SJCRH30 (cell line): ENCODE results near the gene NDUFC2. TPM values are rescaled to one million over a fixed set of nuclear protein-coding genes. Genes with fewer than 3 reads are reported as not detected.
"Not testable (repeated sequence)": the region's sequence is repeated elsewhere in the genome, so short reads cannot be mapped to it uniquely, and the experiment has no call there.

Source experiments
- DNase-seq, 2 experiments: peaks; one replicate each; pipeline ENCODE4 v3.0.0-alpha.2; 2015 to 2020
- H3K27ac ChIP-seq: fragments of 250-450 bp; sonication (Bioruptor Pico); 2 replicates; pipeline ENCODE4 v1.5.1; 2020; ENCODE audit warnings: mild to moderate bottlenecking, moderate library complexity
- H3K27me3 ChIP-seq: fragments of 250-450 bp; sonication (Bioruptor Pico); 2 replicates; pipeline ENCODE4 v1.5.1; 2020; ENCODE audit warnings: mild to moderate bottlenecking, moderate library complexity
- H3K36me3 ChIP-seq: fragments of 250-450 bp; sonication (Bioruptor Pico); 2 replicates; pipeline ENCODE4 v1.5.1; 2020; ENCODE audit warnings: mild to moderate bottlenecking, moderate library complexity
- H3K4me1 ChIP-seq: fragments of 250-450 bp; sonication (Bioruptor Pico); 2 replicates; pipeline ENCODE4 v1.5.1; 2020; ENCODE audit warnings: mild to moderate bottlenecking, moderate library complexity
- H3K4me3 ChIP-seq: fragments of 250-450 bp; sonication (Bioruptor Pico); 2 replicates; pipeline ENCODE4 v1.5.1; 2020; ENCODE audit warnings: mild to moderate bottlenecking, moderate library complexity
- H3K9me3 ChIP-seq: fragments of 250-450 bp; sonication (Bioruptor Pico); replicated peaks from 2 replicates; pipeline ENCODE4 v1.5.1; 2020; ENCODE audit warnings: mild to moderate bottlenecking, moderate library complexity
- total RNA-seq: library from RNA; depleted of rRNA; stranded (reverse); fragments of >200 nt; shearing (Covaris generic); gene quantifications from 2 replicates; pipeline ENCODE4 v1.2.3, GENCODE V29; 2014

NDUFC2 gene
- total RNA-seq, 1 experiment from 2014 or later: 135 TPM

DNA sequence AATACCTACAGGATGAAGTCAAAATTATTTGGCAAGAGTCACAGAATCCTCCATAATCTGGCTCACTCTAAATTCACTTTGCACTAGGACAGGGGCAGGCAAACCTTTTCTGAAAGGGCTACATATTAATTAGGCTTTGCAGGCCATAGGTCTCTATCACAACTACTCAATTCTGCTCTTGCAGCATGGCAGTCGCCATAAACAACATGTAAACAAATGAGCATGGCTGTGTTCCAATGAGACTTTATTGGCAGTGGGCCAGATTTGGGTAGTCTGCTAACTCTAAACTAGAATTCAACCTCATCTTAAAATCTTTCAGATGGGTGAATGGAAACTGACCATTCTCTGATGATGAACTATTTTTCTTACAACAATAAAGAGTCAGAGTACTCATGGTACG lies 10.2 kb downstream of the NDUFC2 start:
- Histone ChIP-seq H3K4me1 (no peaks in the 10 kb centered on the region), H3K27ac (no peak overlapping the region), H3K36me3 (peaks cover 35% of the 10 kb centered on the region), H3K27me3 (no peaks in the 10 kb centered on the region), H3K9me3 (no peaks in the 10 kb centered on the region), H3K4me3 (no peak overlapping the region)
- no peak for DNase-seq

DNA sequence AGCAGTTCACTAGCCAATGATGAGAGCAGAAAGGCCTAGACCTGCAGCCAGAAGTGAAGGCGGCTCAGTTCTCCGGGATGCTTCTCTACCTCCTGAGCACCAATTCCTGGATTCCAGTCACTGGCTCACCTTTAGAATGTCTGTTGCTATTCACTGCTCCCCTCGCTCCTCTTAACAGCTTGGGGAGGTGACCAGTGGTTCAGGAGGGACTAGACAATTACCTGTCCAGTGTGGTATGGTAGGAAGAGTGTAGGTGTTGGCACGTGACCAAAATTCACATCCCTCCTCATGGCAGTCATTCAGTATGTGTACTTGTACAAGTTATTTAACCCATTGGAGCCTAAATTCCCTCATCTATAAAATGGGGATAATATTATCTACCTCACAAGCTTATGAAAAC lies 12.0 kb downstream of the NDUFC2 start:
- Histone ChIP-seq H3K36me3 (peaks cover 35% of the 10 kb centered on the region), H3K27me3 (no peaks in the 10 kb centered on the region), H3K4me3 (no peak overlapping the region), H3K9me3 (no peaks in the 10 kb centered on the region), H3K27ac (no peak overlapping the region), H3K4me1 (no peaks in the 10 kb centered on the region)
- no peak for DNase-seq

DNA sequence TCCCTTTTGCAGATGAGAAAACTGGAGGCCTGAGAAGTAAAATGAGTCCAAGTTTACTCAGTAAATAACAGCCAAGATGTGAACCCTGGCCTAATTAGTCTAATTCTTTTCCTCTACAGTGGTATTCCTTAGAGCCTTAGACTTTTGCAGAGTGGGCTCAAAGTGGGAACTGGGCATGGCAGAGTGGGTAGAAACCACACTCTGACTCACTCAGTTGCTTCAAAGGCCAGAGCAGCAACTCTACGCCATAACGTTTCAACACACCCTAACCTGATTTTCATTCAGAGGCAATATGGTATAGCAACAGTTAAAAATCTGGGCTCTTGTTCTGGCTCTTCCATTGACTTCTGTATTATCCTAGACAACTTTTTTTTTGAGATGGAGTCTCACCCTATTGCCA lies 13.2 kb downstream of the NDUFC2 start:
- Histone ChIP-seq H3K4me3 (no peak overlapping the region), H3K4me1 (no peaks in the 10 kb centered on the region), H3K27ac (no peak overlapping the region), H3K27me3 (no peaks in the 10 kb centered on the region), H3K36me3 (peaks cover 30% of the 10 kb centered on the region), H3K9me3 (no peaks in the 10 kb centered on the region)
- no peak for DNase-seq

DNA sequence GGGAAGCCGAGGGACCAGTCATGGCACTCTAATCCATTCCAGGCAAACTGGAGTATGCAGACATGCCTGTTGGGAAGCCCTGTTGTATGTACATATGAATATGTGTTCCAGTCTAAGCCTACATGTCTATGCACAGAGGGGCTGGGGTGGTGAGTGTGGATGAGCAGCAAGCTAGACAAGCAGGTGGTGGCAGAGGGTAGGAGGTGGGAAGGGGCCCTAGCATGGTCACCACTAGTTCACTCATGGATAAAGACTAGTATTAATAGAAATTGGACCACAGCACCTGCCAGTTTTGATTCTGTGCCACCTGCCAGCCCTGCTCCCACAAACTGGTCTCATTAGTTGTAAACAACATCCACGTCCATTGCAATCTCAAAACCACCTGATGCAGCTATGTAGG lies 14.5 kb downstream of the NDUFC2 start:
- DNase-seq: no peak
- no peak overlapping the region for H3K27ac ChIP-seq
- no peaks in the 10 kb centered on the region for H3K9me3 ChIP-seq
- H3K36me3 ChIP-seq: peaks cover 23% of the 10 kb centered on the region
- H3K4me3 ChIP-seq: no peak overlapping the region
- H3K4me1 ChIP-seq: no peaks in the 10 kb centered on the region
- no peaks in the 10 kb centered on the region for H3K27me3 ChIP-seq

DNA sequence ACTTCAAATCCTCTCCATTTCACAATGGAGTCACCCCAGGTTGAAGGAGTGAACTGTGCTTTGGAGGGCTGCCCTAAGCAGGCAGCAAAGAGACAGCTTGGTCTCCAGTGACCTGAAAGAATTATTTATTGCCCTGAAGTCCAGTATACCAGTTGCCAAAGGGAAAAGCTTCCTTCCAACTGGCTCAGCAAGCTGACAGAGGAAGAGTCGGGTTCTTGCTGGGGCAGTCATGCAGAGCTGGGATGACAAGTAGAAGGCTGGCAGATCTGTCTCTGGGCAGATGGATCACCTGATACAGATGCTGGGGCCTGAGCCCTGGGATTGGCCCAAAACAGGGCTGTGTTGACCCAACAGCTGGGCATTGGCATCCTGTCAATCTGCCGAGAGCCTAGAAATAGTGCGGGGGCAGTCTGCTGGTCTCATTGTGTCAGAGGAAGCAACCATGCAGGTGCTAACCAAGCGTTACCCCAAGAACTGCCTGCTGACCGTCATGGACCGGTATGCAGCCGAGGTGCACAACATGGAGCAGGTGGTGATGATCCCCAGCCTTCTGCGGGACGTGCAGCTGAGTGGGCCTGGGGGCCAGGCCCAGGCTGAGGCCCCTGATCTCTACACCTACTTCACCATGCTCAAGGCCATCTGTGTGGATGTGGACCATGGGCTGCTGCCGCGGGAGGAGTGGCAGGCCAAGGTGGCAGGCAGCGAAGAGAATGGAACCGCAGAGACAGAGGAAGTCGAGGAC lies 16.1 kb downstream of the NDUFC2 start, which contains the start of gene THRSP:
THRSP (plus strand) TSS at position 422 of the 742 bp plus-strand sequence; CDS start at position 443, 21 bp downstream.
- H3K9me3 ChIP-seq: no peaks in the 10 kb centered on the region
- H3K4me3 ChIP-seq: no peak within 1 kb of the TSS
- no peaks in the 10 kb centered on the region for H3K4me1 ChIP-seq
- no peaks in the 10 kb centered on the region for H3K27me3 ChIP-seq
- peaks cover 9% of the 10 kb centered on the region for H3K36me3 ChIP-seq
- no peak for DNase-seq
- H3K27ac ChIP-seq: no peak within 1 kb of the TSS

DNA sequence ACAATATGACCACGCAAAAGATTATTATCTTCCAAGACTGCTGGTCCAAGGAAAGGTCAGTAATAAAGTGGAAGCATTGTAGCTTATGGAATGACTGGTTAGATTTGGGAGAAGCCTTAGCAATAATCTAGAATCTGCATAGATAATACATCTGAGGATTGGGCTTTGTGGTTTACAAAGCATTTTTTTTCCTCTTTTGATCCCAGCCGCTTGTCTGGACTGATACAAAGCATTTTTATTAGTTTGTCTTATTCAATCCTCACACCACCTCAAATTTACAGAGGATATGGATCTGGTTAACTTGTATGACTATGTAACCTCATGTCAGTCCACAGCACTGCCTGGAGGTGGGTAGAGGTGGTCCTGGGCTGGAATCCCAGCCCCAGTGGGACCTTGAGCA lies 17.0 kb downstream of the NDUFC2 start:
- Histone ChIP-seq H3K9me3 (no peaks in the 10 kb centered on the region), H3K4me3 (no peak overlapping the region), H3K4me1 (no peaks in the 10 kb centered on the region), H3K27me3 (no peaks in the 10 kb centered on the region), H3K27ac (no peak overlapping the region), H3K36me3 (peaks cover 3% of the 10 kb centered on the region)
- DNase-seq: no peak

DNA sequence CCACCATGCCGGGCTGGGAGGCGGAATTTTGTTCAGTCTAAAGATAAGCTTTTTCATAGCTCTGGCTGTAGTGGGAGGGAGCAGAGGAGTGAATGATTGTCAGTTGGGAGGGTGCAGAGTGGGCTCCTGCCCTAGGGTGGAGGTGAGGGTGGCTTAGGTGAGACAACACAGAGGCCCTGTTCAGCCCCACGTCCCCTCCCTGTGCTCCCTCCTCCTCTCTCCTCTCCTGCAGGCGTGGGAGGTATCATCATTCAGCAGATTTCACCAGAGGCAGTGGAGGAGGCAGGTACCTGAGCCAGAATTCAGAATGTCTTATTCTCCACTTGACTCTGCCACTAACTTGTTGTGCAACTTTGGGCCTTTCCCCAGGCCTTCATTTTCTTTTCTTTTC lies 17.7 kb downstream of the NDUFC2 start:
- DNase-seq: no peak
- no peaks in the 10 kb centered on the region for H3K27me3 ChIP-seq
- no peak overlapping the region for H3K4me3 ChIP-seq
- H3K4me1 ChIP-seq: no peaks in the 10 kb centered on the region
- no peaks in the 10 kb centered on the region for H3K36me3 ChIP-seq
- no peak overlapping the region for H3K27ac ChIP-seq
- H3K9me3 ChIP-seq: no peaks in the 10 kb centered on the region

DNA sequence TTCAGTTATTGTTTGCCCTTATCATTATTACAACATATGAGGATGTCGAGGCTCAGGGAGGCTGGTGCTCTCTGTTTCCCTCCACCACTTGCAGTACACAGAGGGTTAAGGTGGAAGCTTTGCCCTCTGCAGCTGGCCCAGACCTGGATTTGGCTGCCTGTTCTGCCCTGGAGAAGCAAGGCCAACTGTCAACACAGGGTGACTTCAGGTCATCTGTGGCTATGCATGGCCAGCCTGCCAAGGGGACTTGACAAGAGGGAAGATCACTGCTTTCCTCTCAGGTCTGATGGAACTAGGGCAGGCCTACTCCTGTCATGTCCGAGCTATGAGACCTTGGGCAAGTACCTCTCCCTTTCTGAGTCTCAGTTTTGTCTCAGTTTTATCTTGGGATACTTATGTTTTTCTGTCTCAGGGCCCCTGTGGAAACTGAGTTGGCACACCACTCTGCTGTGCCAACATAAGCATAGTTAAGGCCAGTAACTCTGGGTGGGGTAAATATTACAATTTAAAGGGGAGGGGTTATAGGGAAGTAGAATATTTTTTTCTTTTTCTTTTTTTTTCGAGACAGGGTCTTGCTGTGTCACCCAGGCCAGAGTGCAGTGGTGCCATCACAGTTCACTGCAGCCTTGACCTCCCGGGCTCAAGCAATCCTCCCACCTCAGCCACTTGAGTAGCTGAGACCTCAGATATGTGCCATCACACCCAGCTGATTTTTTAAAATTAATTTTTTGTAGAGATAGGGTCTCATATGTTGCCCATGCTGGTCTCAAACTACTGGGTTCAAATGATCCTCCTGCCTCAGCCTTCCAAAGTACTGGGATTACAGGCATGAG lies 18.4 kb downstream of the NDUFC2 start:
- no peaks in the 10 kb centered on the region for H3K36me3 ChIP-seq
- no peaks in the 10 kb centered on the region for H3K27me3 ChIP-seq
- no peak for DNase-seq
- no peaks in the 10 kb centered on the region for H3K9me3 ChIP-seq
- H3K4me3 ChIP-seq: no peak overlapping the region
- no peaks in the 10 kb centered on the region for H3K4me1 ChIP-seq
- H3K27ac ChIP-seq: no peak overlapping the region

DNA sequence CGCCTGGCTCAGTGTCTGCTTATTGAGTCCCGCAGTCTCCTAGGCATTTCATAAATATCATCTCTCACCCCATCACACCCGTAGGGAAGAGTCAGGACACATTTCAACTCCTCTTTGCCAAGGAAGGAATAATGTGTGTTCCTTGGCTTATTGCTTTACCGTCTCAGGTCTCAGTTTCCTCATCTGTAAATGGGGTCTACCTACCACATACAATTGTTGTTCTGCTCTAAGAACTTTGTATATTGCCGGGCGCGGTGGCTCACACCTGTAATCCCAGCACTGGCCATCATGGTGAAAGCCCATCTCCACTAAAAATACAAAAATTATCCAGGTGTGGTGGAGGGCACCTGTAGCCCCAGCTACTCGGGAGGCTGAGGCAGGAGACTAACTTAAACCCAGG lies 19.1 kb downstream of the NDUFC2 start:
- no peak overlapping the region for H3K4me3 ChIP-seq
- no peaks in the 10 kb centered on the region for H3K4me1 ChIP-seq
- no peaks in the 10 kb centered on the region for H3K9me3 ChIP-seq
- no peaks in the 10 kb centered on the region for H3K36me3 ChIP-seq
- no peak overlapping the region for H3K27ac ChIP-seq
- H3K27me3 ChIP-seq: no peaks in the 10 kb centered on the region
- DNase-seq: no peak

DNA sequence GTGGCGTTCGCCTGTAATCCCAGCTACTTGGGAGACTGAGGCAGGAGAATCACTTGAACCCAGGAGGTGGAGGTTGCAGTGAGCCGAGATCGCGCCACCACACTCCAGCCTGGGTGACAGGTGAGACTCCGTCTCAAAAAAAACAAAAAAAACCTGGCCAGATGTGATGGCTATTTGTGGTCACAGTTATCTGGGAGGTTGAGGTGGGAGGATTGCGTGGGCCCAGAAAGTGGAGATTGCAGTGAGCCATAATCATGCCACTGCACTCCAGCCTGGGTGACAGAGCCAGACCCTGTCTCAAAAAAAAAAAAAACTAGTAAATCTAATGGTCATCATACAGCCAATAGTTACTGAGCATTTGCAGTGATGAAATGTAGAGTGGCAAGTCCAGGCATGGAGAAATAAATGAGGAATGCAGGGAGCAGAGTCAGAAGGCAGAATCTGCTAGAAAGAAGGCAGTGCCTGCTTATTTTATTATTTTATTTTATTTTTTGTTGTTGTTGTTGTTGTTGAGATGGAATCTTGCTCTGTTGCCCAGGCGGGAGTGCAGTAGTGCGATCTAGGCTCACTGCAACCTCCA lies 19.8 kb downstream of the NDUFC2 start:
- not testable (repeated sequence) for H3K4me3 ChIP-seq, H3K27me3 ChIP-seq, H3K36me3 ChIP-seq, DNase-seq, H3K27ac ChIP-seq, H3K4me1 ChIP-seq, H3K9me3 ChIP-seq

DNA sequence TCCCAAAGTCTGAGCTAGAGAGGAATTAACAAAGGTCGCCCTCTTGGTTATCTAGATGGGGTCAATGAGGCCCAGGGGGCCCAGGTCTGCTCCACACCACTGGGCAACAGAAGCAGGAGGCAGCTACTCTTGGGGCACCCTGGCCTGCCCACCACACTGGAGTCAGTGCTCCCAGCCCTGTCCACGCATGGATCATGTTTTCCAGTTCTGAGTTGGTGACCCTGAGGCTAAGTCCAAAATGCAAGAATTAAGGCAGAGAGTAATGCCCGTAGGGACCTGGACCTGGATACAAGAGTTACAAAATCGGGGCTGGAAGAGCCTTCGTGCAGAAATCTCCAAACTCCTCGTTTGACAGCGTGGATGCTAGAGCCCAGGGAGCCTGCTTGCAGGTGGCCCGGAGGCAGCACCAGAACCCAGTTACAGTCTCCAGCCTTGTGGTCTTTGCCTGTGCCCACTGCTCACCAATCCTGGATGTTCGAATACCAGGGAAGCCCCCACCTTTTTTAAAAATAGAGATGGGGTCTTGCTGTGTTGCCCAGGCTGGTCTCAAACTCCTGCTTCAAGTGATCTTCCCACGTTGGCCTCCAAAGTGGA lies 22.1 kb downstream of the NDUFC2 start:
- Histone ChIP-seq H3K4me3 (no peak overlapping the region), H3K36me3 (no peaks in the 10 kb centered on the region), H3K27me3 (no peaks in the 10 kb centered on the region), H3K27ac (no peak overlapping the region), H3K4me1 (no peaks in the 10 kb centered on the region), H3K9me3 (no peaks in the 10 kb centered on the region)
- no peak for DNase-seq

DNA sequence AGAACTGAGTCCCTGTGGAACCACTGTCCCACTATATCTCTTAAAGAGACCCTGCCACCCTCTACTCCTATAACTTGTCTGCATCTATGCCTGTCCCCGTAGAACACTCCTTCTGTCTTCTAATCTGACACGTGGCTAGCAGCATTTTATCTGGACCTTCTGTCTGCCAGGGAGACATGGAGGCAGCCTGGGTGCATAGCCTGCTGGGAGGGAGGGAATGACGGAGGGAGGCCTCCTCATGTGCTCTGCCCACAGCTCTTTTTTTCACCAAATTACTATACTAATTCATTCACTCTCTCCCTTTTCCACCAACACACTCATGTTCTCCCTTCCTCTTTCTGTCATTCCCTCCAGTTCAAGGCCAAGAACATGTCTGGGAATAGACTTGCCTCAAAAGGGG lies 23.6 kb downstream of the NDUFC2 start:
- Histone ChIP-seq H3K4me1 (no peaks in the 10 kb centered on the region), H3K9me3 (no peaks in the 10 kb centered on the region), H3K36me3 (no peaks in the 10 kb centered on the region), H3K4me3 (no peak overlapping the region), H3K27ac (no peak overlapping the region), H3K27me3 (no peaks in the 10 kb centered on the region)
- no peak for DNase-seq

DNA sequence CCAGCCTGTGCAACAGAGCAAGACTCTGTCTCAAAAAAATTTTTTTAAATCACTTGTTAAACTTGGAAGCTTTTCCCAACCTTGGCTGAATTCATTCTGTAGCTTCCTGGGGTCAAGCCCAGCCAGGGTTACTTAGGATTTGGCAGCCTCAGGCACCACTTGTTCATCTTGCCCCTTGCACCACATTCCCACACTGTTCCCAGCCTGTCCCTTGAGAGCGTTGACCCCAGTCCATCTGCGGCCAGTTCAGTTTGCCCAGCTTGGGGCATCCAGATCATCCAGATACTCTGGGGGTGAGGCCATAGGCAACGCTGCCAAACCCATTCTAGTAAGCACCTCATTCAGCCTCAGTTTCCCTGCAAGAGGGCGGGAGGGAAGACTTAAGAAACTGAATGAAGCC lies 24.7 kb downstream of the NDUFC2 start:
- DNase-seq: no peak
- Histone ChIP-seq H3K27me3 (no peaks in the 10 kb centered on the region), H3K4me3 (no peak overlapping the region)

DNA sequence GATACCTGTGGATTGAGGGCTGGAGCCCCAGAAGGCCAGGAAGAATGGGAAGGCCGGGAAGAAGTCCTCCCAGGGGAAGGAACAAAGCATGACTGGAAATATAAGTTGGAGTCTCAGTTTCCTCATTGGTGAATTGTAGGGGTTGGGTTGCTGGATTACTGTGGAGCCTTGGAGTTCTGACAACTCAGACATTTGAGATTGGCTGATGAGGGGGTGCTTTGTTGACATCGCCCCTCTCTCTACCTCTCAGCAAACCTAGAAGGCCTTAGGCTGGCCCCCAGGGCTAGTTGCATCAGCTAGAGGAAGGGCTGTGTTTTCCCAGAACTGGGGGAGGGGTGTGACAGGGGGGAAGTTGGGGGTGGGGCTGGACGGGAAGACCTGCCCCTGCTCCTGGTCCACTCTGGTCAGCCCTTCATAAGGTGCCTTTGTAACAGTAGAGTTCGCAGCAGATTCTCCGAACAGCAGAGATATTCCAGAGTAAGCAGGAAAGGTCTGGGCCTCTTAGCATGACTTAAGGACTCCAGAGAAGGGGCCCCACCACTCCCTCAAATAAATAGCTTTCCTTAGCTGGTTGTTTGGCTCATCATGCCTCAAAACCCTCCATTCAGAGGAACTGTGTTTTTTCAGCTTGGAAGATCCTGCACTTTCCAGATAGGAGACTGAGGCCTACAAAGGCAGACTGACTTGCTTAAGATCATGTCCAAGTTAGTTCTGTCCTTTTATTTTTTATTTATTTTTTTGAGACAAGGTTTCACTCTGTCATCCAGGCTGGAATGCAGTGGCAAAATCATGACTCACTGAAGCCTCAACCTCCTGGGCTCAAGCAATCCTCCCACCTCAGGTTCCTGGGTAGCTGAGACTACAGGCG lies 28.5 kb downstream of the NDUFC2 start:
- H3K27me3 ChIP-seq: no peaks in the 10 kb centered on the region
- H3K27ac ChIP-seq: no peak overlapping the region
- no peak overlapping the region for H3K4me3 ChIP-seq
- H3K9me3 ChIP-seq: no peaks in the 10 kb centered on the region
- DNase-seq: no peak
- H3K4me1 ChIP-seq: no peaks in the 10 kb centered on the region
- H3K36me3 ChIP-seq: no peaks in the 10 kb centered on the region

More for the DNA sequence above, 24.7 kb downstream of the NDUFC2 start:
- no peak overlapping the region for H3K27ac ChIP-seq
- H3K36me3 ChIP-seq: no peaks in the 10 kb centered on the region
- no peaks in the 10 kb centered on the region for H3K9me3 ChIP-seq
- H3K4me1 ChIP-seq: no peaks in the 10 kb centered on the region
